ENCODE data around the gene EMILIN1. TPM values are rescaled to one million over a fixed set of nuclear protein-coding genes. Genes with fewer than 3 reads are reported as not detected.

The EMILIN1 gene
- total and polyA plus RNA-seq, 2 donors (not counting 1 experiment from before 2014, with no cell fraction given), result 46.8 to 187 TPM

GRCh38 chr2:27125104-27125503, 46.7 kb downstream of the EMILIN1 start:
- H3K27me3 ChIP-seq (ENCODE audit: control insufficient read depth, insufficient read depth, low read length), result peaks cover 19% of the 10 kb centered on the region
- no peaks in the 10 kb centered on the region for H3K9me3 ChIP-seq (ENCODE audit: control insufficient read depth, insufficient read depth, low read depth, low read length)
- H3K27ac ChIP-seq (ENCODE audit: insufficient read depth, low read length), result no peak overlapping the region
- H2AFZ ChIP-seq (ENCODE audit: low read length), result no peak overlapping the region
- H3K4me1 ChIP-seq (ENCODE audit: control insufficient read depth, extremely low read depth, insufficient read depth, low read length), result no peaks in the 10 kb centered on the region
- DNase-seq (ENCODE audit: low read depth in 2 of 2), result no peak
- H3K4me2 ChIP-seq (ENCODE audit: extremely low read depth, insufficient read depth, low read length), result no peak overlapping the region
- TF ChIP-seq CTCF (conservative IDR thresholded peaks at IDR 0.05 in 1 of 2, IDR thresholded peaks at IDR 0.05 in 1 of 2; ENCODE audit: low read depth in 1 of 2, low read length in 2 of 2), result no peak
- no peak for TF ChIP-seq EZH2 (IDR thresholded peaks at IDR 0.05; ENCODE audit: low read length, missing control alignments)
- H3K9ac ChIP-seq (ENCODE audit: insufficient read depth, low read length), result no peak overlapping the region
- no peaks in the 10 kb centered on the region for H4K20me1 ChIP-seq (ENCODE audit: control insufficient read depth, extremely low read depth, insufficient read depth, low read length)
- H3K79me2 ChIP-seq (ENCODE audit: control insufficient read depth, insufficient read depth, low read length), result no peaks in the 10 kb centered on the region
- no peak overlapping the region for H3K4me3 ChIP-seq (replicated peaks in 1 of 4; ENCODE audit: control extremely low read depth in 1 of 4, insufficient read depth in 1 of 4, low read depth in 3 of 4, low read length in 4 of 4)
- H3K36me3 ChIP-seq (ENCODE audit: control insufficient read depth, insufficient read depth, low read length), result peaks cover 2% of the 10 kb centered on the region

GRCh38 chr2:27126252-27126710, 47.9 kb downstream of the EMILIN1 start:
- TF ChIP-seq EZH2 (IDR thresholded peaks at IDR 0.05; ENCODE audit: low read length, missing control alignments), result no peak
- no peak for TF ChIP-seq CTCF (conservative IDR thresholded peaks at IDR 0.05 in 1 of 2, IDR thresholded peaks at IDR 0.05 in 1 of 2; ENCODE audit: low read depth in 1 of 2, low read length in 2 of 2)
- no peak overlapping the region for H2AFZ ChIP-seq (ENCODE audit: low read length)
- H3K9me3 ChIP-seq (ENCODE audit: control insufficient read depth, insufficient read depth, low read depth, low read length), result no peaks in the 10 kb centered on the region
- H3K9ac ChIP-seq (ENCODE audit: insufficient read depth, low read length), result no peak overlapping the region
- H4K20me1 ChIP-seq (ENCODE audit: control insufficient read depth, extremely low read depth, insufficient read depth, low read length), result no peaks in the 10 kb centered on the region
- no peak for DNase-seq (ENCODE audit: low read depth in 2 of 2)
- no peak overlapping the region for H3K4me2 ChIP-seq (ENCODE audit: extremely low read depth, insufficient read depth, low read length)
- no peaks in the 10 kb centered on the region for H3K79me2 ChIP-seq (ENCODE audit: control insufficient read depth, insufficient read depth, low read length)
- no peaks in the 10 kb centered on the region for H3K4me1 ChIP-seq (ENCODE audit: control insufficient read depth, extremely low read depth, insufficient read depth, low read length)
- no peak overlapping the region for H3K4me3 ChIP-seq (replicated peaks in 1 of 4; ENCODE audit: control extremely low read depth in 1 of 4, insufficient read depth in 1 of 4, low read depth in 3 of 4, low read length in 4 of 4)
- H3K36me3 ChIP-seq (ENCODE audit: control insufficient read depth, insufficient read depth, low read length), result peaks cover 7% of the 10 kb centered on the region
- H3K27ac ChIP-seq (ENCODE audit: insufficient read depth, low read length), result no peak overlapping the region
- peaks cover 14% of the 10 kb centered on the region for H3K27me3 ChIP-seq (ENCODE audit: control insufficient read depth, insufficient read depth, low read length)

- TF ChIP-seq EZH2 (IDR thresholded peaks at IDR 0.05; ENCODE audit: low read length, missing control alignments), result no peak
- no peak for TF ChIP-seq CTCF (conservative IDR thresholded peaks at IDR 0.05 in 1 of 2, IDR thresholded peaks at IDR 0.05 in 1 of 2; ENCODE audit: low read depth in 1 of 2, low read length in 2 of 2)
- H3K36me3 ChIP-seq (ENCODE audit: control insufficient read depth, insufficient read depth, low read length), result peaks cover 18% of the 10 kb centered on the region
- H3K79me2 ChIP-seq (ENCODE audit: control insufficient read depth, insufficient read depth, low read length), result peaks cover 4% of the 10 kb centered on the region
- H3K4me2 ChIP-seq (ENCODE audit: extremely low read depth, insufficient read depth, low read length), result no peak overlapping the region
- peaks cover under 1% of the 10 kb centered on the region for H3K4me1 ChIP-seq (ENCODE audit: control insufficient read depth, extremely low read depth, insufficient read depth, low read length)
- no peak overlapping the region for H3K9ac ChIP-seq (ENCODE audit: insufficient read depth, low read length)
- DNase-seq (ENCODE audit: low read depth in 2 of 2), result no peak
- no peak overlapping the region for H2AFZ ChIP-seq (ENCODE audit: low read length)
- no peaks in the 10 kb centered on the region for H4K20me1 ChIP-seq (ENCODE audit: control insufficient read depth, extremely low read depth, insufficient read depth, low read length)
- no peaks in the 10 kb centered on the region for H3K9me3 ChIP-seq (ENCODE audit: control insufficient read depth, insufficient read depth, low read depth, low read length)
- H3K27me3 ChIP-seq (ENCODE audit: control insufficient read depth, insufficient read depth, low read length), result peaks cover under 1% of the 10 kb centered on the region
- no peak overlapping the region for H3K4me3 ChIP-seq (replicated peaks in 1 of 4; ENCODE audit: control extremely low read depth in 1 of 4, insufficient read depth in 1 of 4, low read depth in 3 of 4, low read length in 4 of 4)
- no peak overlapping the region for H3K27ac ChIP-seq (ENCODE audit: insufficient read depth, low read length)
These were observed 49.7 kb downstream of the EMILIN1 start for GRCh38 chr2:27127883-27128667.

Measured in fibroblast of lung (primary cell).